Measurements from ENCODE around the gene GRAMD1A.
A peak's percentile ranks its signal among the peaks of the same experiment; 100 is the strongest.
"Not testable (repeated sequence)": the region's sequence is repeated elsewhere in the genome, so short reads cannot be mapped to it uniquely, and the experiment has no call there.

The GRAMD1A gene

DNA sequence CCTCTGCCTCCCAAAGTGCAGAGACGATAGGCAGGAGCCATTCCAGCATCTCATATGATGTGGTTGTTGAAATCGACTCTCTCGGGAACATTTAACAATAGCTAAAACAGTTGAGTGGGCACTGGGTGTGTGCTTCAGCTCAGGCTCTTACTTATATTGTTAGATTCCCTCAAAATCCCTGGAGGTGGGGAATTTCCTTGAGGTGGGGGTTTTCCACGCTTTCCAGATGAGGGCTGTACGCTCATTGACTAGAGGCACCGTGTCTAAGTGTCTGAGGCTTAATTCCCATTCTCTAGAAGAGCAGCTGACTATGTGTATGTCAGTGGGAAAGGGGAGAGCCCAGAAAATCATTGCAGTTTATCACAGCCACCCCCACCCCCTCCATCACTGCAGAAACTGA lies 10.8 kb upstream of the GRAMD1A start:
- DNase-seq (peak; percentile 59), ATAC-seq (replicated peaks) (peak; percentile 28 to 36)
- H3K36me3 Mint-ChIP-seq: peaks cover 4 to 11% of the 10 kb centered on the region in 2 donors
- peak overlapping the region; percentile 11 to 39 for H3K4me3 Mint-ChIP-seq
- peaks cover 0 to 4% of the 10 kb centered on the region in 2 donors for H3K27me3 Mint-ChIP-seq
- peak overlapping the region; percentile 92 for H3K27ac Mint-ChIP-seq
- peaks cover 36 to 52% of the 10 kb centered on the region in 2 donors for H3K4me1 Mint-ChIP-seq
- peaks cover 2 to 3% of the 10 kb centered on the region in 2 donors for H3K9me3 Mint-ChIP-seq

- Mint-ChIP-seq H3K4me3 (peak overlapping the region; percentile 14 to 35), H3K4me1 (peaks cover 30 to 45% of the 10 kb centered on the region in 2 donors), H3K36me3 (peaks cover 0 to 9% of the 10 kb centered on the region in 2 donors), H3K9me3 (no peaks in the 10 kb centered on the region), H3K27ac (peak overlapping the region; percentile 91), H3K27me3 (peaks cover 0 to 4% of the 10 kb centered on the region in 2 donors)
- DNase-seq (peak; percentile 79), ATAC-seq (replicated peaks) (peak; percentile 76 to 82)
These were observed 9.4 kb upstream of the GRAMD1A start for GRCh38 chr19:34990578-34991192.

DNA sequence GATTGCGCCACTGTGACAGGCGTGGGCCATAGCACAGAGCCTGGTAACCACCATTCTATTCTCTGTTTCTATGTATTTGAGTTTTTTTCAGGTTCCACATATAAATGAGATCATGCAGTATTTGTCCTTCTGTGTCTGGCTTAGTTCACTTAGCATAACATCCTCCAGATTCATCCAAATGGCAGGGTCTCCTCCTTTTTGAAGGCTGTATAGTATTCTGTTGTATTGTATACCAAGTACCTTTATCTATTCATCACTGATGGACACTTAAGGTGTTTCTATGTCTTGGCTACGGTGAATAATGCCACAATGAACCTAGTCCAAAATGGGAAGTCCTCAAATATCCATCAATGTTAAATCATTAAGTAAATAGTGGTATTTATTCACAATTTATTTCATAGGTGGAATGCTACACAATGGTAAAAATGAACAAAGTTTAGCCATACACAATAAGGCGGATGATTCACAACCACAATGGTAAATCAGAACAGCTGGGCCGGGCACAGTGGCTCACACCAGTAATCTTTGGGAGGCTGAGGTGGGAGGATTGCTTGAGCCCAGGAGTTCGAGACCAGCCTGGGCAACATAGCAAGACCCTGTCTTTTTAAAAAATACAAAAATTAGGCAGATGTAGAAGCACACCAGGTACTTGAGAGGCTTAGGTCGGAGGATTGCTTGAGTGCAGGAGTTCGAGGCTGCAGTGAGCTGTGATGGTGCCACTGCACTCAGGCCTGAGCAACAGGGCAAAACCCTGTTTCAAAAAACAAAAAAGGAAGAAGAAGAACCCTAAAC lies 8.4 kb upstream of the GRAMD1A start:
- Mint-ChIP-seq H3K4me3 (peak overlapping the region in 1 of 2 donors; percentile 33), H3K4me1 (peaks cover 28 to 45% of the 10 kb centered on the region in 2 donors), H3K36me3 (peaks cover 0 to 9% of the 10 kb centered on the region in 2 donors), H3K27ac (peak overlapping the region; percentile 91), H3K27me3 (peaks cover 0 to 4% of the 10 kb centered on the region in 2 donors), H3K9me3 (no peaks in the 10 kb centered on the region)
- DNase-seq (no peak), ATAC-seq (replicated peaks) (no peak)

- H3K4me1 Mint-ChIP-seq: peaks cover 32 to 54% of the 10 kb centered on the region in 2 donors
- not testable (repeated sequence) for H3K27ac Mint-ChIP-seq; H3K4me3 Mint-ChIP-seq; H3K9me3 Mint-ChIP-seq; H3K36me3 Mint-ChIP-seq; DNase-seq; ATAC-seq (replicated peaks); H3K27me3 Mint-ChIP-seq
These were observed 7.5 kb upstream of the GRAMD1A start for GRCh38 chr19:34992582-34992981.

GRCh38 chr19:34994286-34994642 lies 5.9 kb upstream of the GRAMD1A start:
- ATAC-seq (replicated peaks) (no peak), DNase-seq (no peak)
- H3K4me1 Mint-ChIP-seq: peaks cover 34 to 58% of the 10 kb centered on the region in 2 donors
- H3K27me3 Mint-ChIP-seq: peaks cover 0 to 4% of the 10 kb centered on the region in 2 donors
- no peaks in the 10 kb centered on the region for H3K9me3 Mint-ChIP-seq
- no peak overlapping the region for H3K27ac Mint-ChIP-seq
- H3K36me3 Mint-ChIP-seq: peaks cover 5 to 6% of the 10 kb centered on the region in 2 donors
- H3K4me3 Mint-ChIP-seq: no peak overlapping the region

- peaks cover 30 to 57% of the 10 kb centered on the region in 2 donors for H3K4me1 Mint-ChIP-seq
- no peak overlapping the region for H3K27ac Mint-ChIP-seq
These were observed 5.2 kb upstream of the GRAMD1A start for GRCh38 chr19:34994643-34995541.

DNA sequence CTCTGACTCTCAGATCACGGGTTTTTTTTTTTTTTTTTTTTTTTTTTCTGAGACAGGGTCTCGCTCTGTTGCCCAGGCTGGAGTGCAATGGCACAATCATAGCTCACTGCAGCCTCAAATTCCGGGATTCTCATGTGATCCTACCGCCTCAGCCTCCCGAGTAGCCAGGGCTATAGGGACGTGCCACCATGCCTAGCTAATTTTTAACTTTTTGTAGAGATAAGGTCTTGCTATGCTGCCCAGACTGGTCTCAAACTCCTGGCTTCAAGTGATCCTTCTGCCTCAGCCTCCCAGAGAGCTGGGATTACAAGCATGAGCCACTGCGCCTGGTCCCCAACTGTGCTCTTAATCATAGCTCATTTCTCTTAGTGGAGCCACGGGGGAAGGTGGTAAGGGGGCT lies 4.6 kb upstream of the GRAMD1A start:
- peaks cover 26 to 51% of the 10 kb centered on the region in 2 donors for H3K4me1 Mint-ChIP-seq
- H3K27ac Mint-ChIP-seq: peak overlapping the region; percentile 20
- H3K27me3 Mint-ChIP-seq: peaks cover 0 to 4% of the 10 kb centered on the region in 2 donors
- peaks cover 5 to 6% of the 10 kb centered on the region in 2 donors for H3K36me3 Mint-ChIP-seq
- H3K4me3 Mint-ChIP-seq: no peak overlapping the region
- no peak for DNase-seq
- ATAC-seq (replicated peaks): no peak
- H3K9me3 Mint-ChIP-seq: no peaks in the 10 kb centered on the region

More at GRCh38 chr19:34994643-34995541, 5.2 kb upstream of the GRAMD1A start:
- ATAC-seq (replicated peaks): no peak
- Mint-ChIP-seq H3K36me3 (peaks cover 5 to 6% of the 10 kb centered on the region in 2 donors), H3K27me3 (peaks cover 0 to 4% of the 10 kb centered on the region in 2 donors), H3K4me3 (no peak overlapping the region), H3K9me3 (no peaks in the 10 kb centered on the region)
- no peak for DNase-seq

DNA sequence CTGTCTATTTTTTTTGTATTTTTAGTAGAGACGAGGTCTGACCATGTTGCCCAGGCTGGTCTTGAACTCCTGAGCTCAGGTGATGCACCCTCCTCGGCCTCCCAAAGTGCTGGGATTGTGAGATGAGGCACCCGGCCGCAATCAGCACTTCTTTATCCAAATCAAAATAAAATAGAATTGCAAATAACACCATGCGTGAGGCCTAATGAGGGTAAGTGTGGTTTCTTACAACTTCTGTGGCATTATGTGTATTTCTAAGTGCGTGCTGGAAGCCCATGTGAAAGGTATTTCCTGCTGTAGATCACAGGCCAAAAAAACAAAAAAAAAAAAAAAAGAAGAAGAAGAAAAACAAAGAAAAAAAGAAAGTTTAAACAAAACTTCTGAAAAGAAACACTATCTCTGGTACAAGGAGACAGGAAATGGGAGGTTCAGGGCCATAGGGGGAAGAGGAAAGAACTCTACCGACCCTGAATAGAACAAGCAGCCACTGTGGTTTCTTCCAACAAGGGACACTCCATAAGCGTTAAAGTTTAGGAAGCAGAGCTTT lies 3.0 kb upstream of the GRAMD1A start:
- no peak for ATAC-seq (replicated peaks)
- Mint-ChIP-seq H3K36me3 (peaks cover 10 to 19% of the 10 kb centered on the region in 2 donors), H3K27ac (peak overlapping the region; percentile 85), H3K4me3 (peak overlapping the region in 1 of 2 donors; percentile 33), H3K9me3 (no peaks in the 10 kb centered on the region), H3K4me1 (peaks cover 33 to 53% of the 10 kb centered on the region in 2 donors), H3K27me3 (peaks cover 0 to 4% of the 10 kb centered on the region in 2 donors)
- DNase-seq: no peak

- DNase-seq; H3K27me3 Mint-ChIP-seq; ATAC-seq (replicated peaks); H3K9me3 Mint-ChIP-seq: not testable (repeated sequence)
- Mint-ChIP-seq H3K36me3 (peaks cover 20 to 29% of the 10 kb centered on the region in 2 donors), H3K4me1 (peaks cover 42 to 59% of the 10 kb centered on the region in 2 donors), H3K27ac (peak overlapping the region; percentile 85), H3K4me3 (peak overlapping the region; percentile 83 to 96)
These were observed 1.9 kb upstream of the GRAMD1A start for GRCh38 chr19:34998224-34998623.

- H3K4me1 Mint-ChIP-seq: peaks cover 47 to 63% of the 10 kb centered on the region in 2 donors
- peak; percentile 37 to 44 for ATAC-seq (replicated peaks)
- peaks cover 18 to 35% of the 10 kb centered on the region in 2 donors for H3K36me3 Mint-ChIP-seq
- H3K9me3 Mint-ChIP-seq: no peaks in the 10 kb centered on the region
- H3K4me3 Mint-ChIP-seq: peak overlapping the region; percentile 83 to 96
- H3K27me3 Mint-ChIP-seq: peaks cover 0 to 1% of the 10 kb centered on the region in 2 donors
- peak overlapping the region; percentile 94 for H3K27ac Mint-ChIP-seq
- DNase-seq: no peak
These were observed 1.2 kb upstream of the GRAMD1A start for GRCh38 chr19:34998777-34999497.

GRCh38 chr19:35000338-35000646 lies 169 bp downstream of the GRAMD1A start:
- DNase-seq (no peak), ATAC-seq (replicated peaks) (no peak)
- Mint-ChIP-seq H3K4me1 (peaks cover 49 to 70% of the 10 kb centered on the region in 2 donors), H3K27me3 (no peaks in the 10 kb centered on the region), H3K36me3 (peaks cover 18 to 42% of the 10 kb centered on the region in 2 donors), H3K9me3 (no peaks in the 10 kb centered on the region), H3K27ac (no peak overlapping the region), H3K4me3 (peak overlapping the region; percentile 83 to 96)

DNA sequence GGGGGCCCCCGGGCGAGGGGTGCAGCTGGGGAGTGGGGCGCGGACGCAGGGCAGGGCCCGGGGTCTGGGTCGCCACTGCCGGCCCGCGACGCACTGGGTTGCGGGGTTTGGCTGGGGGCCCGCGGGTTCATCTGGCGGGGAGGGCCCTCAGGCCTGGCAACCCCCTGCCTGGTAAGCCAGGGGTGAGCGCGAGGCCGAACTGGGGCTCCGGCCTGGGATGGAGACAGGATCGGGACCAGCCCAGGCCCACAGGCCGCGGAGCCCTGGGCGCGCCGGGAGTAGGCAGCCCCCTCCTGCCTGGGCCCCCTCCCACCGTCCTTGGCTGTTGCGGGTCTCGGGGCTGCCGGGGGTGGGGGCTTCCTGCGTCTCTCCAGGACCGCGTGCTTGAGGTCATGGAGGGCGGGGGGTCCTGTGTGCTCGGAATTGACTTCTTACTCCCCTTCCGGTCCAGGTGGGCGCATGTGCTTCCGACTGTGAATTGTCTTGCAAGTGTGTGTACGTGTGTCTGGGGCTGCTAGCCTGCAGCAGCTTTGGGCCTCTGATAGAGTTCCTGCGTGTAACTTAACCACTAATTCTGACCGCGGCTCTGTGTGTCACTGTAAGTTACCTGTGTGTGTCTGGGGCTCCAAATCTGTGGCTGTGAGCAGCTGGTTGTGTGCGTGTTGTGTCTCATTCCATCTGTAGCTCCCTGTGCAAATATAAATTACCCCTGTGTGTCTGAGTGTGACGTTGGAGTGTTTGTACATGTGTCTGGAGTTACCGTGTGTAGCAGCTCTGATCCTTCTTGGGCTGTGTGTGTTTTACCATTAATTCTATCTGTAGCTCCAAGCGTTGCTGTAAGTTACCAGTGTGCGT lies 751 bp downstream of the GRAMD1A start:
- Mint-ChIP-seq H3K27me3 (no peaks in the 10 kb centered on the region), H3K4me3 (peak overlapping the region; percentile 83 to 96), H3K9me3 (no peaks in the 10 kb centered on the region), H3K36me3 (peaks cover 19 to 48% of the 10 kb centered on the region in 2 donors), H3K4me1 (peaks cover 52 to 67% of the 10 kb centered on the region in 2 donors), H3K27ac (peak overlapping the region; percentile 95)
- DNase-seq: peak; percentile 45
- ATAC-seq (replicated peaks): peak; percentile 22 to 31
